HG03565 (cell line): Measurements from ENCODE around the gene TRO.

Source experiments
- ATAC-seq: cut with Tn5 transposase; IDR thresholded peaks from one replicate; pipeline ENCODE4 v1.9.1; 2021; ENCODE audit warnings: mild to moderate bottlenecking, moderate library complexity; ENCODE audit not compliant: unreplicated experiment

TRO gene

DNA sequence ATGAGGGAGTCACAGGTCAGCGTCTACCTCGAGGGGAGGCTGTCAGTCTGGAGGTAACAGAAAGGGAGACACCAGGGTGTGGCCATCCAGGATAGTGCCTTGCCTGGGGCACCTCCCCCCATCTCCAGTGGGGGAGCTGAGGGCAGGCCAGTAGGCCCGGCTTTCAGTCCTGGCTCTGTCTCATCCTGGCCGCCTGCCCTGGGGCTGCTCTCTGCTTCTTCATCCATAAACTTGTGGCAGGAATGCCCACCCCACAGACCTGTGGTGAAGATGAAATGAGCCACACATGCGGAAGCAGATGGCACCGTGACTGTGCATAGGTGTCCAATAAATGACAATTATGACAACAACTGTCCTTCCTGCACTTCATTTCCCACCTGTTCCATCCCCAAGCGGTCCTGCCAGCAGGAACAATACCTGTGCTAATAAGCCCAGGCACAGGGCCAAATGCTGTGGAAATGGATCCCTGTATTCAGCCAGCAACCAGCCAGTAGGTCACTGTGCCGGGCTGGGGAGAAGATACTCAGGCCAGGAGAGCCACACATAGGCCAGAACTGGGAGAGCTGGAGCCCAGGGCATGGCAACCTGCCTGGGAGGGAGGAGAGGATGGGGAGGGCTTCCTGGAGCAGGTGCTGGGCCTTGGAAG is 30.2 kb downstream of the TRO start:
- no peak for ATAC-seq

DNA sequence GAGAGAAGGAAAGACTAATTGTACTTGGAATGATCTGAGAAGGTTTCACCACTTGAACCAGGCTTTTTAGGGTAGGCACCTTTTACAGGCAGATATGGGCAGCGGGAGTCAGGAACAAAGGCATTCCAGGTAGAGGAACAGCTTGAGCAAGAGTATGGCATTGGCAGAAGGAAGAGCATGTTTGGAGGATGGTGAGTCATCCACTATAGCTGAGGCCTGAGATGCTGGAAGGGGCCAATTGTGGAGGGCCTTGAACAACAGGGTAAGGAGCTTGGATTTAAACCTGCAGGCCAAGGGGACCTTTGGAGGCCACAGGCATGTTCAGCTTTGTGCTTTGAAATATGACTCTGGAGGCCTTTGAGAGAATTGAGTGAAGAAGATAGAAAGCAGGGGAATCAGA is 41.1 kb downstream of the TRO start:
- no peak for ATAC-seq

DNA sequence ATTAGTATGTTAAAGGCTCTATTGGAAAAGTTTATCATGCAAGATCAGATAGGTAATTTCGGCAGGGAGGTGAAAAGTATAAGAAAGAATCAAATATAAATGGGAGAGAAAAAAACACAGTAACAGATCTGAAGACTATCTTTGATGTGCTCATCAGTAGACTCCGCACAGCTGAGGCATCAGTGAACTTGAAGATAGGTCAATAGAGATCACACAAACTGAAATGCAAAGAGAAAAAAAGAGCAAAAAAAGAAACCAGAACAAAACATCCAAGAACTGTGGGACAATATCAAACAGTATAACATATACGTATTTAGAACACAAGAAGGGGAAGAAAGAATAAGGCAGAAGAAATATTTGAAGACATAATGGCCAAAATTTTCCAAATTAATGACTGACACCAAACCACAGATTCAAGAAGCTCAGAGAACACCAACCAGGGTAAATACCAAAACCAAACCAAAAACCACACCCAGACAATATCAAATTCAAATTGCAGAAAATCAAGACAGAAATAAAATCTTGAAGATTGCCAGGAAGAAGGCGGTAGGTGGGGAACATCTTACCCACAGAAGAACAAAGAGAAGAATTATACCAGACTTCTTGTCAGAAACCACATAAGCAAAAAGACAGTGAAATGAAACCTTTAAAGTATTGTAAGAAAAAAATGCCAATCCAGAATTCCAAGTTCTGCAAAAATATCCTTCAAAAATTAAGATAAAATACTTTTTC is 44.3 kb downstream of the TRO start:
- ATAC-seq, result no peak

DNA sequence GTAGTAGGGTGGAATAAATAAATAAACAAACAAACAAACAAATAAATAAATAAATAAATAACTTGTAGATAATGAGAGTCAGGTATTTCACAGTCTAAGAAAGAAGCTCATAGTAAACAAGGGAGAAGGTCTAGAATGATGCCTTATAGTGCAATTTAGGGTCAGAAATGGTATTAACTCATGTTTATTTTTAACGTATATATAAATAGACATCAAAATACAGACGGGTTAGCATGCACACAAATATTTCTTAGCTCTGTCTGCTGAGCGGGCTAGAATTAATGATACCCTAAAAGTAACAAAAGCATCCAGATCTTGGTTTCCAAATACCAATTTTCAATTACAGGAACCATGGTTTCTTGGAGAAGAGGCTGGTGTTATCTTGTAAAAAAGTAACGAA is 56.8 kb downstream of the TRO start:
- no peak for ATAC-seq

DNA sequence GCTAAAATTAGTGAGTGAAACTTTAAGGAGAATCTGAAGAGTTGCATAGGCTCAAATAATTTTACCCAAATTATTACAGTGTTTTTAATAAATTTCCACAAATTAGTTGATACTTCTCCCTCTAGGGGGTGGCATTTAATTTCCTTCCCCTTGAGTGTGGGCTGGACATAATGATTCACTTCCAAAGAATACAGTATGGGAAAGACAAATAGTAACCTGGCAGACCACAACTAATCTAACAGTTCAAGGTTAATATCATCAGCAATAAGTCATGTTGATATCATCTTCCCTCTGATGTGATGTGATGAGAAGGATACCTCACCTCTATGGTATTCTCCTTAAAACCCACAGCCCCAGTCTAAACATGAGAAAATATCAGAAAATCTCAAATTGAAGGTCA is 57.8 kb downstream of the TRO start:
- ATAC-seq, result no peak

DNA sequence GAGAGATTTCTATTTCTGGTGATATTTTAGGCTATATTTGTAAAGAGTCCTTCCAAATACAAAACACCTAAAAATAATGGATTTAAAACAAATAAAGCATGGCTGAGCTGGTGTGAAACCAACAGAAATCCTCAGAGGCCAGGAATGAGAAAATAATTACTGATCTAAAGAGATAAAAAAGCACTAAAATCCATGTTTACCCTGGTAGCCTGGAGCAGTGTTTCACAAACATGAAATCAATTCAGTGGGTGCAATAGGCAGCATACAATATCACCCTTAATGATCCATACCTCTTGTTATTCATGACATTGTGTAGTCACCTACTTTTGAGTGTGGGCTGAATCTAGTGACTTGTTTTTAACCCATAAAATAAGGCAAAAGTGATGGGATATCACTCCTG is 58.8 kb downstream of the TRO start:
- no peak for ATAC-seq

DNA sequence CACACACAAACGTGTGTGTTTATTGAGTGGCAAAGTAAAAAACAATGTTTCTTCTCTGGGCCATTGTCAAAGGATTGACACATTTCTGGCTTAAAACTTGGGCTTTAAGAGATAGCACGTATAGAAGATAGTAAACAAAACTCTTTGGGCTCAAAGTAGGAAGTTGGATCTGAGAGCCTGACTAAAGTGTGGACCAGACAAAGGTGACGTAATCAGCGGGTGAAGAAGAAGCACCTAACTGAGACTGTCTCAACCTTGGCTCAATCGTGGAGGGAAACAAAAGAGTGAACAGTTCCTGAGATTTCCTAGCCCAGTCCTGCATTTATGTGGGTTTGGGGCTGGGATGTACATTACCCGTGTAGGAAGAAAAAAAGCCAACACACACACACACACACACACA is 59.7 kb downstream of the TRO start:
- no peak for ATAC-seq
